ENCODE measurements around the gene NDUFA3. TPM values are rescaled to one million over a fixed set of nuclear protein-coding genes. Genes with fewer than 3 reads are reported as not detected.

Gene NDUFA3
- polyA plus RNA-seq, 1 donor from 2014 or later: 21.4 TPM

DNA sequence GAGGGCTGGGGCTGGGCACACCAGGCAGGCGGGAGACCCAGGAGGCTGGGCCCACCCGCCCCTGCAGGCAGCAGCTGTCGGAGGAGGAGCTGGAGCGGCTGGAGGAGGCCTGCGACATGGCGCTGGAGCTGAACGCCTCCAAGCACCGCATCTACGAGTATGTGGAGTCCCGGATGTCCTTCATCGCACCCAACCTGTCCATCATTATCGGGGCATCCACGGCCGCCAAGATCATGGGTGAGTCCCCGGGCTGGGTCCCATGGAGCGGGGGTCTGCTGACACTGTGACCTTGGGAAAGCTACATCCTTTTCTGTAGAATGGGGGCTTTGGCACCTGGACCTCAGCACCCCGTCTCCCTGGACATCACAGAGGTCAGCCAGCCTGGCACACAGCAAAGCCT lies 21.0 kb downstream of the NDUFA3 start:
- H3K9me2 ChIP-seq (ENCODE audit: insufficient read depth, low read length): no peaks in the 10 kb centered on the region
- H3K27ac ChIP-seq (ENCODE audit: low read length): no peak overlapping the region
- no peak overlapping the region for H3K4me2 ChIP-seq (ENCODE audit: low read length)
- no peaks in the 10 kb centered on the region for H3K27me3 ChIP-seq (ENCODE audit: insufficient read depth, low read depth, low read length)
- no peak overlapping the region for H3K9ac ChIP-seq (ENCODE audit: low read length)
- TF ChIP-seq RAD21 (conservative IDR thresholded peaks at IDR 0.05): no peak
- TF ChIP-seq, protein P1, sequence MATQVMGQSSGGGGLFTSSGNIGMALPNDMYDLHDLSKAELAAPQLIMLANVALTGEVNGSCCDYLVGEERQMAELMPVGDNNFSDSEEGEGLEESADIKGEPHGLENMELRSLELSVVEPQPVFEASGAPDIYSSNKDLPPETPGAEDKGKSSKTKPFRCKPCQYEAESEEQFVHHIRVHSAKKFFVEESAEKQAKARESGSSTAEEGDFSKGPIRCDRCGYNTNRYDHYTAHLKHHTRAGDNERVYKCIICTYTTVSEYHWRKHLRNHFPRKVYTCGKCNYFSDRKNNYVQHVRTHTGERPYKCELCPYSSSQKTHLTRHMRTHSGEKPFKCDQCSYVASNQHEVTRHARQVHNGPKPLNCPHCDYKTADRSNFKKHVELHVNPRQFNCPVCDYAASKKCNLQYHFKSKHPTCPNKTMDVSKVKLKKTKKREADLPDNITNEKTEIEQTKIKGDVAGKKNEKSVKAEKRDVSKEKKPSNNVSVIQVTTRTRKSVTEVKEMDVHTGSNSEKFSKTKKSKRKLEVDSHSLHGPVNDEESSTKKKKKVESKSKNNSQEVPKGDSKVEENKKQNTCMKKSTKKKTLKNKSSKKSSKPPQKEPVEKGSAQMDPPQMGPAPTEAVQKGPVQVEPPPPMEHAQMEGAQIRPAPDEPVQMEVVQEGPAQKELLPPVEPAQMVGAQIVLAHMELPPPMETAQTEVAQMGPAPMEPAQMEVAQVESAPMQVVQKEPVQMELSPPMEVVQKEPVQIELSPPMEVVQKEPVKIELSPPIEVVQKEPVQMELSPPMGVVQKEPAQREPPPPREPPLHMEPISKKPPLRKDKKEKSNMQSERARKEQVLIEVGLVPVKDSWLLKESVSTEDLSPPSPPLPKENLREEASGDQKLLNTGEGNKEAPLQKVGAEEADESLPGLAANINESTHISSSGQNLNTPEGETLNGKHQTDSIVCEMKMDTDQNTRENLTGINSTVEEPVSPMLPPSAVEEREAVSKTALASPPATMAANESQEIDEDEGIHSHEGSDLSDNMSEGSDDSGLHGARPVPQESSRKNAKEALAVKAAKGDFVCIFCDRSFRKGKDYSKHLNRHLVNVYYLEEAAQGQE (IDR thresholded peaks at IDR 0.05; ENCODE audit: borderline replicate concordance): no peak
- H3K79me2 ChIP-seq (replicated peaks; ENCODE audit: insufficient read depth, low read length): no peaks in the 10 kb centered on the region
- no peaks in the 10 kb centered on the region for H3F3A ChIP-seq (ENCODE audit: insufficient read depth, low read length, poor library complexity, severe bottlenecking)
- H2AFZ ChIP-seq (ENCODE audit: low read depth, low read length): no peak overlapping the region
- H4K20me1 ChIP-seq (ENCODE audit: insufficient read depth): no peaks in the 10 kb centered on the region
- H3K36me3 ChIP-seq (ENCODE audit: insufficient read depth, low read length): no peaks in the 10 kb centered on the region
- H3K9me3 ChIP-seq (ENCODE audit: low read length): no peaks in the 10 kb centered on the region
- H3K4me3 ChIP-seq (ENCODE audit: low read length): no peak overlapping the region

DNA sequence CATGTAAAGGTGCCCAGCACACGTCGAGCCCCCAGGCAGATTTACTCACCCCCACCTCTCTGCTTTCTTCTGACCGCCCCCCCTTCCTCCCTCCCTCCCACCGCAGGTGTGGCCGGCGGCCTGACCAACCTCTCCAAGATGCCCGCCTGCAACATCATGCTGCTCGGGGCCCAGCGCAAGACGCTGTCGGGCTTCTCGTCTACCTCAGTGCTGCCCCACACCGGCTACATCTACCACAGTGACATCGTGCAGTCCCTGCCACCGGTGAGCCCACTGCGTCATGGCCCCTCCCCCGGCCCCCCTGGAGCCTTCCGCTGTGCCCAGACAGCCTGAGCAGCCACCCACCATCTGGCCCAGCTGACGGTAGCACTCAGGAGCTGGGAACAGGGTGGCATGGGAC lies 21.7 kb downstream of the NDUFA3 start:
- Histone ChIP-seq H3K9me3 (ENCODE audit: low read length) (no peaks in the 10 kb centered on the region), H2AFZ (ENCODE audit: low read depth, low read length) (no peak overlapping the region), H4K20me1 (ENCODE audit: insufficient read depth) (no peaks in the 10 kb centered on the region), H3F3A (ENCODE audit: insufficient read depth, low read length, poor library complexity, severe bottlenecking) (no peaks in the 10 kb centered on the region), H3K4me2 (ENCODE audit: low read length) (no peak overlapping the region), H3K27ac (ENCODE audit: low read length) (no peak overlapping the region), H3K4me3 (ENCODE audit: low read length) (no peak overlapping the region), H3K9me2 (ENCODE audit: insufficient read depth, low read length) (no peaks in the 10 kb centered on the region), H3K27me3 (ENCODE audit: insufficient read depth, low read depth, low read length) (no peaks in the 10 kb centered on the region), H3K9ac (ENCODE audit: low read length) (no peak overlapping the region), H3K79me2 (replicated peaks; ENCODE audit: insufficient read depth, low read length) (no peaks in the 10 kb centered on the region), H3K36me3 (ENCODE audit: insufficient read depth, low read length) (no peaks in the 10 kb centered on the region)
- TF ChIP-seq TAF1 (IDR thresholded peaks at IDR 0.05; ENCODE audit: low read depth): no peak
- TF ChIP-seq, protein P1 (IDR thresholded peaks at IDR 0.05; ENCODE audit: borderline replicate concordance): no peak
- TF ChIP-seq, protein P2, sequence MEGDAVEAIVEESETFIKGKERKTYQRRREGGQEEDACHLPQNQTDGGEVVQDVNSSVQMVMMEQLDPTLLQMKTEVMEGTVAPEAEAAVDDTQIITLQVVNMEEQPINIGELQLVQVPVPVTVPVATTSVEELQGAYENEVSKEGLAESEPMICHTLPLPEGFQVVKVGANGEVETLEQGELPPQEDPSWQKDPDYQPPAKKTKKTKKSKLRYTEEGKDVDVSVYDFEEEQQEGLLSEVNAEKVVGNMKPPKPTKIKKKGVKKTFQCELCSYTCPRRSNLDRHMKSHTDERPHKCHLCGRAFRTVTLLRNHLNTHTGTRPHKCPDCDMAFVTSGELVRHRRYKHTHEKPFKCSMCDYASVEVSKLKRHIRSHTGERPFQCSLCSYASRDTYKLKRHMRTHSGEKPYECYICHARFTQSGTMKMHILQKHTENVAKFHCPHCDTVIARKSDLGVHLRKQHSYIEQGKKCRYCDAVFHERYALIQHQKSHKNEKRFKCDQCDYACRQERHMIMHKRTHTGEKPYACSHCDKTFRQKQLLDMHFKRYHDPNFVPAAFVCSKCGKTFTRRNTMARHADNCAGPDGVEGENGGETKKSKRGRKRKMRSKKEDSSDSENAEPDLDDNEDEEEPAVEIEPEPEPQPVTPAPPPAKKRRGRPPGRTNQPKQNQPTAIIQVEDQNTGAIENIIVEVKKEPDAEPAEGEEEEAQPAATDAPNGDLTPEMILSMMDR (IDR thresholded peaks at IDR 0.05; ENCODE audit: poor library complexity, severe bottlenecking): no peak
- no peak for TF ChIP-seq POLR2AphosphoS5 (IDR thresholded peaks at IDR 0.05)
- no peak for TF ChIP-seq RAD21 (conservative IDR thresholded peaks at IDR 0.05)
- no peak for TF ChIP-seq EZH2 (IDR thresholded peaks at IDR 0.05; ENCODE audit: borderline replicate concordance, insufficient read depth, low read length, poor library complexity, severe bottlenecking)
- no peak for TF ChIP-seq SMC3 (conservative IDR thresholded peaks at IDR 0.05; ENCODE audit: poor library complexity)
- no peak for TF ChIP-seq EP300 (conservative IDR thresholded peaks at IDR 0.05; ENCODE audit: poor library complexity, severe bottlenecking)
- TF ChIP-seq MXI1 (conservative IDR thresholded peaks at IDR 0.05; ENCODE audit: poor library complexity, severe bottlenecking): no peak

Data from neural cell (in vitro differentiated cells).